ENCODE results near the gene TRABD2B. TPM values are rescaled to one million over a fixed set of nuclear protein-coding genes. Genes with fewer than 3 reads are reported as not detected.

Gene TRABD2B
- total and polyA plus RNA-seq, 2 donors (not counting 3 experiments of a cell fraction or from before 2014, with no cell fraction given), result not detected

GRCh38 chr1:47753808-47754207, 243.4 kb downstream of the TRABD2B start:
- no peaks in the 10 kb centered on the region for H3K9me3 ChIP-seq (replicated peaks; ENCODE audit: control insufficient read depth, insufficient read depth, low read length)
- no peak overlapping the region for H3K27ac ChIP-seq (ENCODE audit: insufficient read depth, low read depth, low read length)
- FAIRE-seq (no peak), DNase-seq (ENCODE audit: low read depth, low spot score) (no peak)
- ChIA-PET POLR2A (interaction anchor here (0.6 kb wide), 1 partner anchor 252 kb away, joined by 3 read pairs; no protein-coding TSS in a partner anchor), CTCF (interaction anchor here (0.8 to 2.2 kb wide), 3 partner anchors 16 to 49 kb away, joined by 3 to 16 read pairs (median 9); no protein-coding TSS in a partner anchor)
- dilution Hi-C loops (cut with MboI; ENCODE audit: extremely low pct_ligation_motif_present, low sequenced_read_pairs), result no loop called here
- H4K20me1 ChIP-seq (replicated peaks; ENCODE audit: control insufficient read depth, extremely low read depth, insufficient read depth, low read length), result no peaks in the 10 kb centered on the region
- no peaks in the 10 kb centered on the region for H3K79me2 ChIP-seq (ENCODE audit: control insufficient read depth, insufficient read depth, low read length)
- BruUV-seq (replicated peaks), result no TSS peak
- no peaks in the 10 kb centered on the region for H3K27me3 ChIP-seq (ENCODE audit: control insufficient read depth in 2 of 2, insufficient read depth in 2 of 2, low read length in 2 of 2)
- no peaks in the 10 kb centered on the region for H3K9me1 ChIP-seq (replicated peaks; ENCODE audit: control insufficient read depth, extremely low read depth, insufficient read depth, low read length)
- intact Hi-C loops (cut with micrococcal nuclease), result loop anchor here (5.0 kb wide), 1 partner anchor 448 kb away; no protein-coding TSS in a partner anchor
- no peak overlapping the region for H3K9ac ChIP-seq (replicated peaks; ENCODE audit: extremely low read depth, insufficient read depth, low read length)
- TF ChIP-seq POLR2A (IDR thresholded peaks at IDR 0.05; ENCODE audit: low read depth, low read length), result no peak
- no peak for TF ChIP-seq JUN (IDR thresholded peaks at IDR 0.05; ENCODE audit: borderline replicate concordance, insufficient read depth, insufficient read length, low read depth)
- no peak for TF ChIP-seq FOS (IDR thresholded peaks at IDR 0.05; ENCODE audit: borderline replicate concordance, insufficient read depth, low read length)
- no peak for TF ChIP-seq MYC (IDR thresholded peaks at IDR 0.05; ENCODE audit: low read depth, low read length)
- TF ChIP-seq CTCF (IDR thresholded peaks at IDR 0.05; ENCODE audit: extremely low read depth in 1 of 2, insufficient read depth in 1 of 2, low read depth in 1 of 2, low read length in 2 of 2), result no peak
- no peak for TF ChIP-seq POLR2AphosphoS5 (IDR thresholded peaks at IDR 0.05; ENCODE audit: insufficient read depth, low read depth, low read length)
- TF ChIP-seq EZH2 (IDR thresholded peaks at IDR 0.05; ENCODE audit: borderline replicate concordance, low read depth, low read length, severe bottlenecking), result no peak
- H2AFZ ChIP-seq (ENCODE audit: low read depth, low read length), result no peak overlapping the region
- no peak overlapping the region for H3K4me2 ChIP-seq (ENCODE audit: insufficient read depth, low read length)
- H3K36me3 ChIP-seq (ENCODE audit: control insufficient read depth in 2 of 2, extremely low read depth in 1 of 2, insufficient read depth in 2 of 2, low read length in 2 of 2), result no peaks in the 10 kb centered on the region
- no peaks in the 10 kb centered on the region for H3K4me1 ChIP-seq (ENCODE audit: control insufficient read depth, extremely low read depth, insufficient read depth, low read length)
- H3K4me3 ChIP-seq (replicated peaks in 1 of 3; ENCODE audit: insufficient read depth in 1 of 3, low read depth in 1 of 3, low read length in 3 of 3), result no peak overlapping the region
